Tibial nerve (tissue), 4 donors: ENCODE results near the gene PLCB4. TPM values are rescaled to one million over a fixed set of nuclear protein-coding genes. Genes with fewer than 3 reads are reported as not detected.

Experiments
- DNase-seq, 2 donors: peaks; one replicate each; pipeline ENCODE4 v3.0.0-alpha.2; 2019; ENCODE audit warnings: low spot score in 2 of 2
- H3K27ac ChIP-seq, 4 donors: fragments of 200-600 bp; sonication (generic) in 3 of 4; one replicate each; pipeline ENCODE4 v1.5.1; 2017 to 2019; ENCODE audit warnings: mild to moderate bottlenecking in 1 of 4
- H3K27me3 ChIP-seq, 2 donors: fragments of 200-600 bp; sonication (generic) in 1 of 2; one replicate each; pipeline versions ENCODE4 v1.5.1 to v1.6.0; 2017 to 2019
- H3K36me3 ChIP-seq, 3 donors: fragments of 200-600 bp; sonication (generic); one replicate each; pipeline ENCODE4 v1.5.1; 2018 to 2019
- H3K4me1 ChIP-seq, 4 donors: fragments of 200-600 bp; sonication (generic) in 3 of 4; one replicate each; pipeline ENCODE4 v1.5.1; 2017 to 2019
- H3K4me3 ChIP-seq, 4 donors: fragments of 200-600 bp; sonication (generic) in 3 of 4; one replicate each; pipeline ENCODE4 v1.5.1; 2017 to 2019; ENCODE audit warnings: mild to moderate bottlenecking in 1 of 4, moderate library complexity in 1 of 4
- H3K9me3 ChIP-seq, 4 donors: fragments of 200-600 bp; sonication (generic) in 3 of 4; one replicate each; pipeline ENCODE4 v1.5.1; 2017 to 2019
- CTCF ChIP-seq, 5 experiments: fragments of 200-600 bp in 3 of 5; fragments of 450-650 bp in 2 of 5; sonication (generic) in 3 of 5; IDR thresholded peaks; one replicate each; pipeline ENCODE4 v1.5.1; 2016 to 2019; ENCODE audit warnings: antibody characterized with exemption in 5 of 5, mild to moderate bottlenecking in 3 of 5, moderate library complexity in 2 of 5
- EP300 ChIP-seq, 2 donors: sonication (generic); formaldehyde crosslinking; IDR thresholded peaks; one replicate each; pipeline ENCODE4 v1.6.1; 2017; ENCODE audit warnings: antibody characterized with exemption in 2 of 2, mild to moderate bottlenecking in 1 of 2
- POLR2A ChIP-seq, 2 donors: fragments of 450-650 bp; IDR thresholded peaks; one replicate each; pipeline ENCODE4 v1.6.1; 2017; ENCODE audit warnings: antibody characterized with exemption in 2 of 2, mild to moderate bottlenecking in 2 of 2, moderate library complexity in 2 of 2
- WGBS, 2 donors: methylation state at CpG; one replicate each; pipeline ENCODE4 v1.1.5; 2018; 5-methylcytosine and 5-hydroxymethylcytosine counted together
- total RNA-seq, 4 donors: library from RNA; depleted of rRNA; stranded (reverse); fragments of >200 nt; gene quantifications; one replicate each; pipeline ENCODE4 v1.1.0, GENCODE V29; 2016

PLCB4 gene
- total RNA-seq, 4 donors from 2014 or later: 35.7 to 52.9 (median 40.1) TPM

GRCh38 chr20:9161311-9161710 lies 92.4 kb downstream of the PLCB4 start:
- peaks cover 0 to 35% (median 11%) of the 10 kb centered on the region in 4 donors for H3K4me1 ChIP-seq
- H3K4me3 ChIP-seq: no peak overlapping the region
- no peaks in the 10 kb centered on the region for H3K36me3 ChIP-seq
- no peak for TF ChIP-seq POLR2A (IDR thresholded peaks at IDR 0.05)
- TF ChIP-seq CTCF (IDR thresholded peaks at IDR 0.05): no peak
- no peak for TF ChIP-seq EP300 (IDR thresholded peaks at IDR 0.05)
- no peaks in the 10 kb centered on the region for H3K27me3 ChIP-seq
- WGBS, 2 donors: 37 to 54% methylated on average over 4 of the region's 4 CpGs
- no peak for DNase-seq
- no peaks in the 10 kb centered on the region for H3K9me3 ChIP-seq
- H3K27ac ChIP-seq: peak overlapping the region in 1 of 4 donors; percentile 52

GRCh38 chr20:9163251-9163650 lies 94.4 kb downstream of the PLCB4 start:
- no peaks in the 10 kb centered on the region for H3K9me3 ChIP-seq
- H3K27ac ChIP-seq: no peak overlapping the region
- no peak for TF ChIP-seq EP300 (IDR thresholded peaks at IDR 0.05)
- no peak for TF ChIP-seq POLR2A (IDR thresholded peaks at IDR 0.05)
- TF ChIP-seq CTCF (IDR thresholded peaks at IDR 0.05): no peak
- peaks cover 0 to 38% (median 8%) of the 10 kb centered on the region in 4 donors for H3K4me1 ChIP-seq
- DNase-seq: no peak
- WGBS, 2 donors: 84 to 91% methylated on average over 3 of the region's 3 CpGs
- H3K27me3 ChIP-seq: no peaks in the 10 kb centered on the region
- H3K4me3 ChIP-seq: no peak overlapping the region
- no peaks in the 10 kb centered on the region for H3K36me3 ChIP-seq

- 58 to 60% methylated on average over 1 of the region's 1 CpG for WGBS, 2 donors
- H3K27ac ChIP-seq: no peak overlapping the region
- H3K4me1 ChIP-seq: peaks cover 0 to 38% (median 8%) of the 10 kb centered on the region in 4 donors
- H3K27me3 ChIP-seq: no peaks in the 10 kb centered on the region
- no peaks in the 10 kb centered on the region for H3K36me3 ChIP-seq
- no peak overlapping the region for H3K4me3 ChIP-seq
- no peaks in the 10 kb centered on the region for H3K9me3 ChIP-seq
- no peak for DNase-seq
- no peak for TF ChIP-seq EP300 (IDR thresholded peaks at IDR 0.05)
- TF ChIP-seq POLR2A (IDR thresholded peaks at IDR 0.05): no peak
- TF ChIP-seq CTCF (IDR thresholded peaks at IDR 0.05): no peak
These were observed 95.1 kb downstream of the PLCB4 start for GRCh38 chr20:9163995-9164394.

- Histone ChIP-seq H3K27ac (no peak overlapping the region), H3K36me3 (no peaks in the 10 kb centered on the region), H3K4me3 (no peak overlapping the region), H3K9me3 (no peaks in the 10 kb centered on the region), H3K4me1 (peaks cover 0 to 33% (median 8%) of the 10 kb centered on the region in 4 donors), H3K27me3 (no peaks in the 10 kb centered on the region)
- TF ChIP-seq POLR2A (IDR thresholded peaks at IDR 0.05): no peak
- no peak for TF ChIP-seq CTCF (IDR thresholded peaks at IDR 0.05)
- TF ChIP-seq EP300 (IDR thresholded peaks at IDR 0.05): no peak
- no peak for DNase-seq
- WGBS, 2 donors: 88 to 93% methylated on average over 2 of the region's 2 CpGs
These were observed 96.4 kb downstream of the PLCB4 start for GRCh38 chr20:9165261-9165660.

- H3K4me1 ChIP-seq: peaks cover 0 to 23% (median 3%) of the 10 kb centered on the region in 4 donors
- no peaks in the 10 kb centered on the region for H3K27me3 ChIP-seq
- H3K36me3 ChIP-seq: no peaks in the 10 kb centered on the region
- H3K9me3 ChIP-seq: no peaks in the 10 kb centered on the region
- H3K4me3 ChIP-seq: peak overlapping the region in 1 of 4 donors; percentile 23
- WGBS, 2 donors: 53 to 60% methylated on average over 11 of the region's 11 CpGs
- no peak for DNase-seq
- H3K27ac ChIP-seq: peak overlapping the region in 1 of 4 donors; percentile 35
- no peak for TF ChIP-seq CTCF (IDR thresholded peaks at IDR 0.05)
- no peak for TF ChIP-seq EP300 (IDR thresholded peaks at IDR 0.05)
- TF ChIP-seq POLR2A (IDR thresholded peaks at IDR 0.05): no peak
These were observed 97.4 kb downstream of the PLCB4 start for GRCh38 chr20:9166153-9166780.
